ENCODE results near the gene TAF1A. TPM values are rescaled to one million over a fixed set of nuclear protein-coding genes. Genes with fewer than 3 reads are reported as not detected.

The TAF1A gene
- 3.1 TPM for polyA plus RNA-seq (2012; ENCODE audit: insufficient read length, low read depth)

DNA sequence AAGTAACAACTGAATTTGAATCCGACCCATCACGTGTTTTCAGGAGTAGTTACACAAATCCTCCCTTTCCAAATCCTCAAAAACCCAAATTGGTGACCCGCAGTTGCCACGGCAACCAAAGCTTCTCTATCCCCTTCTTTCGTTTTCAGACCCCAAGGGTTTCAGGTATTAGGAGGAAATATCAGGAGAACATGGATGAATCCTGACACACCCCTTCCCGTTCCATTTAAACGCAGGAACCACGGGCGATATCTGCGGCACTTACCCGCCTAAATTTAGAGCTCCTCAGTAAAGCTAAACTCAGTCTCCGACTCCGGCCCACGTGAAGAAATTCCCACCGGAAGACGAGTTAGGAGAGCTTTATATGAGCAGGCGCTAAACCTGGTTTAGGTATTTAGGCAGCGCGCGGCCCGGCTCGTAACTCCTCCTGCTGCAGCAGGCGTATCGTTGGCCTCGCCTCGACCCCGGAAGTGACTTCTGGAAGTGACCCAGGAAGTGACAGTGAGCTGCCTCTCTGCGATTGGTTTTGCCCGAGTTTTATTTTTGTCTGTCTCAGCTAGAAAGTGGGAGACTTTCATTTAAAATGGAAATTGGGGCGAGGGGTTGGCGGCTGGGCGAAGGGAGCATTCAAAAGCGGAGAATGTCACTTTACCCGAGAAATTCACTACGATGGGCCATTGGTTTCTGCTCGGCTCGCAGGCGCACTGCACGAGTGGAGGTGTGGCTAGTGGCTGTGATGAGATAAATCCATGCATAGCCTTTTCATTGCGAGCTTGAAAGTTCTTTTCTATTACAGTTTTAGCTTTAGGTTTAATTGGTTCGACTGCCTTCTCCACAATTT lies at the start of gene TAF1A:
Gene TAF1A, minus strand, starts transcription at position 472 of the 841 bp plus-strand sequence.
- TF ChIP-seq, protein P1, sequence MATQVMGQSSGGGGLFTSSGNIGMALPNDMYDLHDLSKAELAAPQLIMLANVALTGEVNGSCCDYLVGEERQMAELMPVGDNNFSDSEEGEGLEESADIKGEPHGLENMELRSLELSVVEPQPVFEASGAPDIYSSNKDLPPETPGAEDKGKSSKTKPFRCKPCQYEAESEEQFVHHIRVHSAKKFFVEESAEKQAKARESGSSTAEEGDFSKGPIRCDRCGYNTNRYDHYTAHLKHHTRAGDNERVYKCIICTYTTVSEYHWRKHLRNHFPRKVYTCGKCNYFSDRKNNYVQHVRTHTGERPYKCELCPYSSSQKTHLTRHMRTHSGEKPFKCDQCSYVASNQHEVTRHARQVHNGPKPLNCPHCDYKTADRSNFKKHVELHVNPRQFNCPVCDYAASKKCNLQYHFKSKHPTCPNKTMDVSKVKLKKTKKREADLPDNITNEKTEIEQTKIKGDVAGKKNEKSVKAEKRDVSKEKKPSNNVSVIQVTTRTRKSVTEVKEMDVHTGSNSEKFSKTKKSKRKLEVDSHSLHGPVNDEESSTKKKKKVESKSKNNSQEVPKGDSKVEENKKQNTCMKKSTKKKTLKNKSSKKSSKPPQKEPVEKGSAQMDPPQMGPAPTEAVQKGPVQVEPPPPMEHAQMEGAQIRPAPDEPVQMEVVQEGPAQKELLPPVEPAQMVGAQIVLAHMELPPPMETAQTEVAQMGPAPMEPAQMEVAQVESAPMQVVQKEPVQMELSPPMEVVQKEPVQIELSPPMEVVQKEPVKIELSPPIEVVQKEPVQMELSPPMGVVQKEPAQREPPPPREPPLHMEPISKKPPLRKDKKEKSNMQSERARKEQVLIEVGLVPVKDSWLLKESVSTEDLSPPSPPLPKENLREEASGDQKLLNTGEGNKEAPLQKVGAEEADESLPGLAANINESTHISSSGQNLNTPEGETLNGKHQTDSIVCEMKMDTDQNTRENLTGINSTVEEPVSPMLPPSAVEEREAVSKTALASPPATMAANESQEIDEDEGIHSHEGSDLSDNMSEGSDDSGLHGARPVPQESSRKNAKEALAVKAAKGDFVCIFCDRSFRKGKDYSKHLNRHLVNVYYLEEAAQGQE (IDR thresholded peaks at IDR 0.05; ENCODE audit: insufficient read depth in 1 of 2, low read depth in 2 of 2, low read length in 2 of 2) = peak in 1 of 2 experiments; percentile 18; a peak in 1 of 4 replicates
- TF ChIP-seq TAF1 (IDR thresholded peaks at IDR 0.05; ENCODE audit: borderline replicate concordance, insufficient read depth, low read length) (peak; percentile 82), SIN3A (IDR thresholded peaks at IDR 0.05; ENCODE audit: borderline replicate concordance, insufficient read depth, low read length) (peak; percentile 86; the same call in 1 of the 2 replicates), POLR2AphosphoS5 (IDR thresholded peaks at IDR 0.05; ENCODE audit: low read depth, low read length) (peak; percentile 90), FOXP2 (optimal IDR thresholded peaks at IDR 0.05; ENCODE audit: borderline replicate concordance, extremely low read depth, extremely low read length, insufficient read depth) (no peak)

DNA sequence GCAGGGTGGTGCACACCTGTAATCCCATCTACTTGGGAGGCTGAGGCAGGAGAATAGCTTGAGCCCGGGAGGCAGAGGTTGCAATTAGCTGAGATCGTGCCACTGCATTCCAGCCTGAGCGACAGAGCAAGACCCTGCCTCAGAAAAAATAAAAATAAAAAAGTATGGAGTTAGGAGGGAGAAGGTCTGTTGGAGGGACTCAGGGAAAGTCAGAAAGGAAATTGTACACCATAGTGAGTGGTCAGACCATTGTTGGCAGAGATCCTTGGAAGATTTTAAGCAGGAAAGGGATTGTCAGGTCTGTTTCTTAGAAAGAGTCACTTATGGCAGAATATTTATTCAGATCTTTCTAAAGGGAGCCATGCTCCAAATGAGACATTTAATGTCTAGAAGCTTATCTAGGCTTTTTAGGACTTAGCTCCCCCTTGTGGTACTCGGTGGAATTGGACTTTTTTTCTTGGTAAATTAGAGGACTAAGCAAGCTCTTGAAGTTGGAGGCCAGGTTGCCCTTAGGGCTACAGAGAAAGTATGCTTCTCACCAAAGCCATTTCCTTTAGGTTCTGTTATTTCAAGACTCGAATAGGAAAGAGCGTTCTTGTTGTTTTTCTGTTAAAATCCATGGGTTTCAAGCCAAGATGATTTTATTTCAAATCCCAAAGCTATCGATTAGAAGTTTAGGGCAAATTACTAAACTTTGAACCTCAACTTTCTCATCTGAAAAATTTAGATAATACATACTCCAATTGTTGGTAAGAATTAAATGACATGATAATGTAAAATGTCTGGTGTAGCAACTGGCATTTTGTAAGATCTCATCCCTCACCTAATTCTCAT lies 44.7 kb upstream of the TAF1A start:
- TF ChIP-seq, protein P1 (IDR thresholded peaks at IDR 0.05; ENCODE audit: insufficient read depth in 1 of 2, low read depth in 2 of 2, low read length in 2 of 2) = no peak
- TF ChIP-seq POLR2AphosphoS5 (IDR thresholded peaks at IDR 0.05; ENCODE audit: low read depth, low read length) = no peak
- no peak for TF ChIP-seq SIN3A (IDR thresholded peaks at IDR 0.05; ENCODE audit: borderline replicate concordance, insufficient read depth, low read length)
- no peak for TF ChIP-seq FOXP2 (optimal IDR thresholded peaks at IDR 0.05; ENCODE audit: borderline replicate concordance, extremely low read depth, extremely low read length, insufficient read depth)

DNA sequence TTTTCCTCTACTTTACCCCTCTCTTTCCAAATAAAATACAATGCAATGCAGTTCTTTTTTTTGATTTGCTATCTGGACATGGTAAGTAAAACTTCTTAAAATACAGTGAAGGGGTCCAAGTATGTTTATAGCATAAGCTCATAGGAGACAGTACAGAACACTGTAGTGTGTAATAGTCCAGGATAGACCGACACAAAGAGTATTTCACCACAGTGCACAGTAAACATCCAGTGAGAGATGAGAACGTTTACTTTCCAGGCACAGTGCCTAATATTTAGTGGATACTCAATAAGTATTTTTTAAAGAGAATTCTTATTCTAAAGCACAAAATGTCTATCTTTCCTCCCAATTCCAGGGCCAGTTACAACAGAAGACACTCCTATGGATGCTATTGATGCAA lies 43.0 kb upstream of the TAF1A start:
- TF ChIP-seq POLR2AphosphoS5 (IDR thresholded peaks at IDR 0.05; ENCODE audit: low read depth, low read length) = no peak

DNA sequence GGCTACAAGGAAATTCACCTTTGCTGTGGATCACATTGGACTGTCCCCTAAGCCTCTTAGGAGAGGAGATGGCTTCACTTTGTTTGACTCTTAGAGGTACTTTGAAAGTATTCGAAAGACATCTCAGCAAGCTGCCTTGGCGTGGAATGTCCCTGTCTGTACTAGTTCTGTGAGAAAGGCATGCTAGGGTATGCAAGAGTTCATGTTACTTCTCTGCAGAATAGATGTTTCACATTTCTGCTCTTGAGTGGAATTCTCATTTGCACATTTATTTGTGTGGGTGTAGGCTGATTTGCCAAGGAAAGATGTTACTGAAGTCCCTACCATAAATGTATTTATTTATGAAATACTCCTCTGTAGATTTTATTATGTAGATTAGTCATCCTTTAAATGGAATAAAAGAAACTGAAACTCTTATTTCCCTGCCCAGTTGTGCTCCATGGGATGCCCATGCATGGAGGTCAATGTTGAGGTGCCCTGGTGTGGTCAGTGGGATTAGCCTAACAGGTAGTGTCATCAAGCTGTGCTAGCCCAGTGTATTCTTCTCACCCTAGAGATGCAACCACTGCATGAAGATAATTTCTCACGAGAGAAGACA lies 42.0 kb upstream of the TAF1A start:
- no peak for TF ChIP-seq SIN3A (IDR thresholded peaks at IDR 0.05; ENCODE audit: borderline replicate concordance, insufficient read depth, low read length)

DNA sequence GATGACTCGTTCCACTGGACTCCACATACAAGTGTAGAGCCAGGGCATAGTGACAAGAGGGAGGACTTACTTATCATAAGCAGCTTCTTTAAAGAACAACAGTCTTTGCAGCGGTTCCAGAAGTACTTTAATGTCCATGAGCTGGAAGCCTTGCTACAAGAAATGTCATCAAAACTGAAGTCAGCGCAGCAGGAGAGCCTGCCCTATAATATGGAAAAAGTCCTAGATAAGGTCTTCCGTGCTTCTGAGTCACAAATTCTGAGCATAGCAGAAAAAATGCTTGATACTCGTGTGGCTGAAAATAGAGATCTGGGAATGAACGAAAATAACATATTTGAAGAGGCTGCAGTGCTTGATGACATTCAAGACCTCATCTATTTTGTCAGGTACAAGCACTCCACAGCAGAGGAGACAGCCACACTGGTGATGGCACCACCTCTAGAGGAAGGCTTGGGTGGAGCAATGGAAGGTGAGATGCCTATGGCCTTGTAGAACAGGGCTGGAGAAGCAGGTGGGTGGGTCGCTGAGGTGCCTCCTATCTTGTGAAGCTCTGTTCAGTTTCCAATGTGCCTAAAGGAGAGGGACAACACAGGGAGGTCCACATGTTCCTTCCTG lies 40.3 kb upstream of the TAF1A start:
- TF ChIP-seq, protein P1 (IDR thresholded peaks at IDR 0.05; ENCODE audit: insufficient read depth in 1 of 2, low read depth in 2 of 2, low read length in 2 of 2) = no peak
- TF ChIP-seq POLR2AphosphoS5 (IDR thresholded peaks at IDR 0.05; ENCODE audit: low read depth, low read length) (no peak), FOXP2 (optimal IDR thresholded peaks at IDR 0.05; ENCODE audit: borderline replicate concordance, extremely low read depth, extremely low read length, insufficient read depth) (no peak), TAF1 (IDR thresholded peaks at IDR 0.05; ENCODE audit: borderline replicate concordance, insufficient read depth, low read length) (no peak)

All from PFSK-1 (cell line).